ENCODE data around the gene KRTAP2-4.
"Not testable (repeated sequence)": the region's sequence is repeated elsewhere in the genome, so short reads cannot be mapped to it uniquely, and the experiment has no call there.

DNA sequence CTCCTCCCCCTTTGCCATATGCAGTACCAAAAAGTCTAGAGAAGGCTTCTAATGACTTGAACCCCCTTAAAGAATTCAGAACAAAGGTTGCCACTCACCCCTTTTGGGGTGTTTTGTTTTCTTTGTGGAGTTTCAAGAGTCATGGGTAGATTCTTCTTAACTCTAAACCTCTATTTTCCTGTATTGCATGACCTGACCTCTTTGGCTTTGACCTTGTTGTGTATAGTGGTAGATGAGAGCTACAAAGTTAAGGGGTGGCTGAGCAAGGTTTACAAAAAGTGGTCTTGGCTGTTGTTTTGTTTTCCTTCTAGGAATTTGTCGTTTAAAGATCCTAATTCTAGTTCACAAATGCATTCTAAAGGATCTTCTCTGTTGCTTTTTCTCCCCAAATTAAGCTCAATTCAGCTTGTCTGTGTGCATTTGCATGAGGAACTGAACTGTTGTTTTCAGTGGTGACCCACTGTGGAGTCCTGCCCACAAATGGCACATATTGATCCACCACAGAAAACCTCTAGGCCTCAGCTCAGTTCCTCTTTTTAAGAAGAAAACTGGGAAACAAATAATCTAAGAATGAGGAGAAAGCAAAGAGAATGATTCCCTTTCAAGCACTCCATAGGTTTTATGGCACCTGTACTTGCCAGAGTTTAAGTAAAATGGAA lies 43.2 kb upstream of the KRTAP2-4 start:
- TF ChIP-seq ZNF639 (CRISPR knock-in tag; conservative IDR thresholded peaks at IDR 0.05); EP300 (IDR thresholded peaks at IDR 0.05; ENCODE audit: low read depth in 2 of 2, low read length in 2 of 2); EP300 (CRISPR knock-in tag; IDR thresholded peaks at IDR 0.05; ENCODE audit: borderline replicate concordance); HNF1B (CRISPR knock-in tag; IDR thresholded peaks at IDR 0.05); ZBTB43 (CRISPR knock-in tag; conservative IDR thresholded peaks at IDR 0.05); SETDB1 (CRISPR knock-in tag; IDR thresholded peaks at IDR 0.05; ENCODE audit: borderline replicate concordance); RBFOX2 (IDR thresholded peaks at IDR 0.05; ENCODE audit: low read depth, low read length); PITX1 (CRISPR knock-in tag; IDR thresholded peaks at IDR 0.05); KDM1A (CRISPR knock-in tag; IDR thresholded peaks at IDR 0.05): not testable (repeated sequence)

Measured in HepG2 (cell line).